ENCODE results near the gene CAPRIN2.

CAPRIN2 gene

GRCh38 chr12:30754750-30755394, at the start of gene CAPRIN2:
TSS of gene CAPRIN2 (minus strand) at chr12:30754951. CDS start at chr12:30753520, 1,431 bp downstream.
- TF ChIP-seq, protein P1, sequence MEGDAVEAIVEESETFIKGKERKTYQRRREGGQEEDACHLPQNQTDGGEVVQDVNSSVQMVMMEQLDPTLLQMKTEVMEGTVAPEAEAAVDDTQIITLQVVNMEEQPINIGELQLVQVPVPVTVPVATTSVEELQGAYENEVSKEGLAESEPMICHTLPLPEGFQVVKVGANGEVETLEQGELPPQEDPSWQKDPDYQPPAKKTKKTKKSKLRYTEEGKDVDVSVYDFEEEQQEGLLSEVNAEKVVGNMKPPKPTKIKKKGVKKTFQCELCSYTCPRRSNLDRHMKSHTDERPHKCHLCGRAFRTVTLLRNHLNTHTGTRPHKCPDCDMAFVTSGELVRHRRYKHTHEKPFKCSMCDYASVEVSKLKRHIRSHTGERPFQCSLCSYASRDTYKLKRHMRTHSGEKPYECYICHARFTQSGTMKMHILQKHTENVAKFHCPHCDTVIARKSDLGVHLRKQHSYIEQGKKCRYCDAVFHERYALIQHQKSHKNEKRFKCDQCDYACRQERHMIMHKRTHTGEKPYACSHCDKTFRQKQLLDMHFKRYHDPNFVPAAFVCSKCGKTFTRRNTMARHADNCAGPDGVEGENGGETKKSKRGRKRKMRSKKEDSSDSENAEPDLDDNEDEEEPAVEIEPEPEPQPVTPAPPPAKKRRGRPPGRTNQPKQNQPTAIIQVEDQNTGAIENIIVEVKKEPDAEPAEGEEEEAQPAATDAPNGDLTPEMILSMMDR (IDR thresholded peaks at IDR 0.05; ENCODE audit: low read depth, low read length): no peak
- peak within 1 kb of the TSS; percentile 76 to 79 for H3K4me3 ChIP-seq (replicated peaks in 1 of 2; ENCODE audit: low read depth in 2 of 2, low read length in 2 of 2)
- DNase-seq (ENCODE audit: low read depth in 2 of 2): peak; percentile 95 to 98

GRCh38 chr12:30797689-30798088, 42.9 kb upstream of the CAPRIN2 start:
- DNase-seq (ENCODE audit: low read depth in 2 of 2): peak in 1 of 2 donors; percentile 8
- no peak overlapping the region for H3K4me3 ChIP-seq (replicated peaks in 1 of 2; ENCODE audit: low read depth in 2 of 2, low read length in 2 of 2)
- TF ChIP-seq, protein P1 (IDR thresholded peaks at IDR 0.05; ENCODE audit: low read depth, low read length): no peak

DNA sequence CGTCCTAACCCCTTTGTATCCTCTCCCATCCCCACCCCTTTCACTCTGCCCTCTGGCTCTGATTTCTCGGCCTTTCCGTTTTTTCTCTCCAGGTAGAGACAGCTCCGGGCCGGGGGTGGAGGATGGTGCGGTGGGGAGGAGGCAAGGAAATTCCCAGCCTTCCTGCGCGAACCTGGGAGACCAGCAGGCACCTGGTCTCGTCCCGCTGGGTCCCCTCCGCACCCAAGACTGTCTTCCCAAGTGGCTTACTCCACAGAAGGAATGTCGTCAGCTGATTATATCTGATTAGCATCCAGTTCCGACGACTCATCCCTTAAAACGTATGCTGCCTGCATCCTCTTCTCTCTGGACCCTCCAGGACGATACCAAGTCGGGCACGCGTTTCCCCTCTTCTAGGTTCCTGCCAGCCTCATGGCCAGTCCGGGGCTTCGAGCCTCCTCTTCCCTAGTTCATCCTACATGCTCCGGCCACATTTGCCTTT, 42.2 kb upstream of the CAPRIN2 start:
- peak; percentile 36 to 61 for DNase-seq (ENCODE audit: low read depth in 2 of 2)
- H3K4me3 ChIP-seq (replicated peaks in 1 of 2; ENCODE audit: low read depth in 2 of 2, low read length in 2 of 2): peak overlapping the region; percentile 61 to 74

GRCh38 chr12:30796313-30796780, 41.6 kb upstream of the CAPRIN2 start:
- peak overlapping the region; percentile 61 to 74 for H3K4me3 ChIP-seq (replicated peaks in 1 of 2; ENCODE audit: low read depth in 2 of 2, low read length in 2 of 2)
- TF ChIP-seq, protein P1 (IDR thresholded peaks at IDR 0.05; ENCODE audit: low read depth, low read length): no peak
- peak; percentile 68 to 77 for DNase-seq (ENCODE audit: low read depth in 2 of 2)

More for the DNA sequence above, 42.2 kb upstream of the CAPRIN2 start:
- TF ChIP-seq, protein P1 (IDR thresholded peaks at IDR 0.05; ENCODE audit: low read depth, low read length): no peak

GRCh38 chr12:30795410-30796312, 40.9 kb upstream of the CAPRIN2 start:
- peak; percentile 84 to 91 for DNase-seq (ENCODE audit: low read depth in 2 of 2)
- H3K4me3 ChIP-seq (replicated peaks in 1 of 2; ENCODE audit: low read depth in 2 of 2, low read length in 2 of 2): peak overlapping the region; percentile 61 to 74
- TF ChIP-seq, protein P1 (IDR thresholded peaks at IDR 0.05; ENCODE audit: low read depth, low read length): peak; percentile 13

DNA sequence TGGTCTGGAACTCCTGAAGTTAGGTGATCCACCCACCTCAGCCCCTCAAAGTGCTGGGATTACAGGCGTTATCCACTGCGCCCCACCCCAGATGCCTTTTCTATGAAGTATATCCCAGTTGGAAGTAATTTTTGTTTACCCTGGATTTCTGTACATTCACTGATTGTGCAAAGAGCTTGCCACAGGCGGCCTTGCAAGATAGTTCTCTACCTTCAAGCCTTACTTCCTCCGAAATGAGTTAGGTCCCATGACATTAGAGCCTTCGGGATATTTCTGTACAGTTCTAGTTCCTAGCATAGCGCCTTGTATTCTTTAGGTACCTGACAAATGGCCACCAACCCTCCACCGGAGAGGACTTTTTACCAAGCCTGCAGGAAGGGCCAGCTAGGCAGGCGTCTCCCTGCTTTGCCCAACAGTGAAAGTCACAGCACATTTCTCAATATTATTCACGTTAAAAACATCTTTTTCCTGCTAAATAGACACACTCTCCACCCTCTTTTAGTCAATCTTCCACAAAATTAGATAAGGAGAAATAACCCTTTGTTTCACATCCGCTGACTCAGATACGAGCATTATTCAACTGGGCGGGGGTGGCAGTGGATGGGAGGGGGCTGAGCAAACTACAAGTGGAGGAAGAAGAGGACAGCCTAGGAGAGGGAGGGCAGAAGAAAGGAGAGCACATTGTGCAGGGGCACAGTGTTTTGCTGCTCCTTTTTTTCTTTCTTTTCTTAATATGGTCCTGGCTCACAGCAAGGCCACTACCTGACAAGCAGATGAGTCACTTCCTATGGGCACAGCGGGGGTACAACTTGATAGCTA, 40.0 kb upstream of the CAPRIN2 start:
- DNase-seq (ENCODE audit: low read depth in 2 of 2): peak; percentile 92 to 97
- peak overlapping the region; percentile 61 to 74 for H3K4me3 ChIP-seq (replicated peaks in 1 of 2; ENCODE audit: low read depth in 2 of 2, low read length in 2 of 2)
- TF ChIP-seq, protein P1 (IDR thresholded peaks at IDR 0.05; ENCODE audit: low read depth, low read length): no peak
